Liver (tissue), 9 donors: ENCODE data around the gene OLFML2B. TPM values are rescaled to one million over a fixed set of nuclear protein-coding genes. Genes with fewer than 3 reads are reported as not detected.
"Not testable (repeated sequence)": the region's sequence is repeated elsewhere in the genome, so short reads cannot be mapped to it uniquely, and the experiment has no call there.

Experiments used
- DNase-seq: peaks from one replicate; pipeline ENCODE4 v3.0.0-alpha.2; 2017; ENCODE audit warnings: low spot score
- H3K27ac ChIP-seq, 2 donors: one replicate each; pipeline ENCODE4 v1.7.0; 2013; ENCODE audit warnings: inconsistent platforms in 2 of 2, low read length in 2 of 2, control low read depth in 1 of 2, low read depth in 1 of 2, mild to moderate bottlenecking in 1 of 2
- H3K27me3 ChIP-seq, 4 donors: one replicate each; pipeline versions ENCODE4 v1.6.1 to v1.7.0; 2013; ENCODE audit warnings: low read length in 3 of 4, inconsistent platforms in 1 of 4, mild to moderate bottlenecking in 1 of 4, moderate library complexity in 1 of 4; ENCODE audit not compliant: control insufficient read depth in 4 of 4, insufficient read depth in 4 of 4
- H3K36me3 ChIP-seq, 4 donors: one replicate each; pipeline versions ENCODE4 v1.6.1 to v1.7.0; 2013; ENCODE audit warnings: low read length in 3 of 4, mild to moderate bottlenecking in 3 of 4, low read depth in 1 of 4, moderate library complexity in 1 of 4; ENCODE audit not compliant: control insufficient read depth in 4 of 4, insufficient read depth in 3 of 4
- H3K4me1 ChIP-seq, 4 donors: one replicate each; pipeline versions ENCODE4 v1.6.1 to v1.7.0; 2013; ENCODE audit warnings: low read length in 3 of 4, mild to moderate bottlenecking in 3 of 4, moderate library complexity in 1 of 4; ENCODE audit not compliant: control insufficient read depth in 4 of 4, insufficient read depth in 4 of 4
- H3K4me3 ChIP-seq, 3 donors: one replicate each; pipeline versions ENCODE4 v1.6.1 to v1.7.0; 2013; ENCODE audit warnings: low read length in 3 of 3, control low read depth in 1 of 3, low read depth in 1 of 3, mild to moderate bottlenecking in 1 of 3
- H3K9ac ChIP-seq, 2 donors: one replicate each; pipeline ENCODE4 v1.7.0; 2013; ENCODE audit warnings: low read length in 2 of 2, mild to moderate bottlenecking in 2 of 2, moderate library complexity in 2 of 2, control low read depth in 1 of 2, low read depth in 1 of 2
- H3K9me3 ChIP-seq, 4 donors: one replicate each; pipeline versions ENCODE4 v1.6.1 to v1.7.0; 2013; ENCODE audit warnings: low read length in 3 of 4; ENCODE audit not compliant: control insufficient read depth in 4 of 4
- FOXA1 ChIP-seq: IDR thresholded peaks from 2 replicates; pipeline ENCODE4 v1.6.1; 2016; ENCODE audit warnings: antibody characterized with exemption
- HNF4A ChIP-seq, 2 donors: conservative IDR thresholded peaks; 2 replicates each; pipeline ENCODE4 v1.6.1; 2016; ENCODE audit warnings: antibody characterized with exemption in 2 of 2, mild to moderate bottlenecking in 2 of 2
- NR2F2 ChIP-seq: IDR thresholded peaks from 2 replicates; pipeline ENCODE4 v1.6.1; 2016; ENCODE audit warnings: antibody characterized with exemption
- RAD21 ChIP-seq, 2 donors: IDR thresholded peaks; 2 replicates each; pipeline ENCODE4 v1.6.1; 2016; ENCODE audit warnings: antibody characterized with exemption in 2 of 2, mild to moderate bottlenecking in 2 of 2
- RXRA ChIP-seq, 2 donors: IDR thresholded peaks; 2 replicates each; pipeline ENCODE4 v1.6.1; 2017 to 2018; ENCODE audit warnings: antibody characterized with exemption in 2 of 2, mild to moderate bottlenecking in 1 of 2
- WGBS: extraction: QIAGEN DNeasy Blood & Tissue Kit; methylation state at CpG from one replicate; pipeline ENCODE4 v1.1.7; 2013; 5-methylcytosine and 5-hydroxymethylcytosine counted together
- polyA plus RNA-seq, 2 donors: library from polyadenylated mRNA; stranded (reverse) in 1 of 2; unstranded in 1 of 2; fragments of 200-250 nt in 1 of 2; fragments of >200 nt in 1 of 2; fragmentation: Nextera tagmentation in 1 of 2; extraction: Ambion mirVana in 1 of 2; gene quantifications; one replicate each; pipeline versions ENCODE4 v1.2.1 to v1.2.3, GENCODE V29; 2013 to 2015
- total RNA-seq, 2 donors: library from RNA; depleted of rRNA; stranded (reverse); fragments of >200 nt; gene quantifications; one replicate each; pipeline ENCODE4 v1.2.3, GENCODE V29; 2014
- TF ChIP-seq, protein P1 (sequence below): IDR thresholded peaks from 2 replicates; pipeline ENCODE4 v1.6.1; 2016; ENCODE audit warnings: antibody characterized with exemption
- TF ChIP-seq, protein P2 (sequence below): fragments of 150-350 bp; IDR thresholded peaks from 2 replicates; pipeline ENCODE4 v1.5.1; 2017; ENCODE audit warnings: improper control_type of control experiment, low read depth, low read length; ENCODE audit not compliant: missing input control
- donor health status: healthy.
- donor health status: healthy.
- donor health status: healthy.
- donor health status: healthy.
- donor health status: healthy.

The OLFML2B gene
- total and polyA plus RNA-seq, 4 donors: 0.54 to 0.84 (median 0.74) TPM

DNA sequence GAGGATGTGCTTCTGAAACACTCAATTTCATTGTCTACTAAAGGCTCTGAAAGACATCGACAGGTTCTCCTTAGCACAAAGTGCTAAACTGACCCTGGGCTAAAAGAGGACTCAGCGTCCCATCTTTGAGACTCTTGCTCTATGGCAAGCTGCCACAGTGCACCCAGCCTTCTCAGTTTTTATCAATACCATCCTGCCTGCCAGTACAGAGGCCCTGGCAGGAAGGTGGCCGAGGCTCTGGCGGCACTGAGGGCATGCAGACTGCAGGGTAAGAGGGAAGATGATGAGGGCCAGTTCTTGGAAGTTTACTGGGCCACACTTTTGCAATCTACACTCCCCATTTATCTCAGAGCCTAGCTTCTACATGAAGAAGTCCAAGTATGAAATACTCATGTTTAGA is 5.3 kb downstream of the OLFML2B start:
- H3K9me3 ChIP-seq: peaks cover 0 to 2% (median under 1%) of the 10 kb centered on the region in 4 donors
- TF ChIP-seq, protein P1, sequence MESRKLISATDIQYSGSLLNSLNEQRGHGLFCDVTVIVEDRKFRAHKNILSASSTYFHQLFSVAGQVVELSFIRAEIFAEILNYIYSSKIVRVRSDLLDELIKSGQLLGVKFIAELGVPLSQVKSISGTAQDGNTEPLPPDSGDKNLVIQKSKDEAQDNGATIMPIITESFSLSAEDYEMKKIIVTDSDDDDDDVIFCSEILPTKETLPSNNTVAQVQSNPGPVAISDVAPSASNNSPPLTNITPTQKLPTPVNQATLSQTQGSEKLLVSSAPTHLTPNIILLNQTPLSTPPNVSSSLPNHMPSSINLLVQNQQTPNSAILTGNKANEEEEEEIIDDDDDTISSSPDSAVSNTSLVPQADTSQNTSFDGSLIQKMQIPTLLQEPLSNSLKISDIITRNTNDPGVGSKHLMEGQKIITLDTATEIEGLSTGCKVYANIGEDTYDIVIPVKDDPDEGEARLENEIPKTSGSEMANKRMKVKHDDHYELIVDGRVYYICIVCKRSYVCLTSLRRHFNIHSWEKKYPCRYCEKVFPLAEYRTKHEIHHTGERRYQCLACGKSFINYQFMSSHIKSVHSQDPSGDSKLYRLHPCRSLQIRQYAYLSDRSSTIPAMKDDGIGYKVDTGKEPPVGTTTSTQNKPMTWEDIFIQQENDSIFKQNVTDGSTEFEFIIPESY: no peak
- TF ChIP-seq RXRA (IDR thresholded peaks at IDR 0.05) (no peak), NR2F2 (no peak), RAD21 (IDR thresholded peaks at IDR 0.05) (no peak), HNF4A (conservative IDR thresholded peaks at IDR 0.05) (no peak)
- TF ChIP-seq, protein P2, sequence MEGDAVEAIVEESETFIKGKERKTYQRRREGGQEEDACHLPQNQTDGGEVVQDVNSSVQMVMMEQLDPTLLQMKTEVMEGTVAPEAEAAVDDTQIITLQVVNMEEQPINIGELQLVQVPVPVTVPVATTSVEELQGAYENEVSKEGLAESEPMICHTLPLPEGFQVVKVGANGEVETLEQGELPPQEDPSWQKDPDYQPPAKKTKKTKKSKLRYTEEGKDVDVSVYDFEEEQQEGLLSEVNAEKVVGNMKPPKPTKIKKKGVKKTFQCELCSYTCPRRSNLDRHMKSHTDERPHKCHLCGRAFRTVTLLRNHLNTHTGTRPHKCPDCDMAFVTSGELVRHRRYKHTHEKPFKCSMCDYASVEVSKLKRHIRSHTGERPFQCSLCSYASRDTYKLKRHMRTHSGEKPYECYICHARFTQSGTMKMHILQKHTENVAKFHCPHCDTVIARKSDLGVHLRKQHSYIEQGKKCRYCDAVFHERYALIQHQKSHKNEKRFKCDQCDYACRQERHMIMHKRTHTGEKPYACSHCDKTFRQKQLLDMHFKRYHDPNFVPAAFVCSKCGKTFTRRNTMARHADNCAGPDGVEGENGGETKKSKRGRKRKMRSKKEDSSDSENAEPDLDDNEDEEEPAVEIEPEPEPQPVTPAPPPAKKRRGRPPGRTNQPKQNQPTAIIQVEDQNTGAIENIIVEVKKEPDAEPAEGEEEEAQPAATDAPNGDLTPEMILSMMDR: no peak
- H3K9ac ChIP-seq: no peak overlapping the region
- H3K4me3 ChIP-seq: no peak overlapping the region
- 89% methylated on average over 4 of the region's 4 CpGs for WGBS
- no peak overlapping the region for H3K27ac ChIP-seq
- H3K4me1 ChIP-seq: peaks cover under 1 to 5% (median 4%) of the 10 kb centered on the region in 4 donors
- H3K27me3 ChIP-seq: peaks cover 0 to 6% (median under 1%) of the 10 kb centered on the region in 4 donors
- DNase-seq: no peak
- no peaks in the 10 kb centered on the region for H3K36me3 ChIP-seq

- not testable (repeated sequence) for DNase-seq, H3K9me3 ChIP-seq, H3K9ac ChIP-seq, H3K27me3 ChIP-seq, H3K4me1 ChIP-seq, H3K36me3 ChIP-seq, H3K27ac ChIP-seq, H3K4me3 ChIP-seq
Measured at GRCh38 chr1:162017791-162018190, 5.9 kb downstream of the OLFML2B start.

GRCh38 chr1:162016631-162017030 is 7.0 kb downstream of the OLFML2B start:
- Histone ChIP-seq H3K9ac (no peak overlapping the region), H3K4me3 (no peak overlapping the region), H3K27me3 (peaks cover 0 to 3% (median 0%) of the 10 kb centered on the region in 4 donors), H3K27ac (no peak overlapping the region), H3K36me3 (no peaks in the 10 kb centered on the region), H3K9me3 (peaks cover 0 to 4% (median 1%) of the 10 kb centered on the region in 4 donors), H3K4me1 (no peaks in the 10 kb centered on the region)
- WGBS: 90% methylated on average over 2 of the region's 2 CpGs
- no peak for DNase-seq
- TF ChIP-seq, protein P2: no peak
- TF ChIP-seq, protein P1: no peak
- TF ChIP-seq FOXA1: no peak
